ENCODE data around the gene WDR13. TPM values are rescaled to one million over a fixed set of nuclear protein-coding genes. Genes with fewer than 3 reads are reported as not detected.

WDR13 gene
- total RNA-seq, 4 donors from 2014 or later, result 108 to 182 (median 139) TPM

DNA sequence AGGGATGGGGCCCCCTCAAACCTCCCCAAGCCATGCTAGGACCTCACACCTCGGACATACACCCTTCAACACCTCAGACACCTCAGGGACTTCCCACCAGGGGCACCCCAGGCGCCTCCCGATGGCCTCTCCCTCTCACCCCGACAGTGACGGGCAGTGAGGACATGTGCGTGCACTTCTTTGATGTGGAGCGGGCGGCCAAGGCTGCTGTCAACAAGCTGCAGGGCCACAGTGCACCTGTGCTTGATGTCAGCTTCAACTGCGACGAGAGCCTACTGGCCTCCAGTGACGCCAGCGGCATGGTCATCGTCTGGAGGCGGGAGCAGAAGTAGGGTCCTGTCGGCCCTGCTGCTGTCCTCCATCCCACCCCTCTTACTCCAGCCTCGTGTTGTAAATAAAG is 7.4 kb downstream of the WDR13 start:
- peaks cover 0 to 59% of the 10 kb centered on the region in 2 donors for H3K36me3 ChIP-seq
- no peak for ATAC-seq
- no peaks in the 10 kb centered on the region for H3K4me1 ChIP-seq
- no peak overlapping the region for H3K4me3 ChIP-seq
- WGBS, 2 donors (ENCODE audit: low coverage in 1 of 2), result no CpG with 5 or more reads among the region's 16 CpGs
- H3K27ac ChIP-seq, result no peak overlapping the region
- no peaks in the 10 kb centered on the region for H3K9me3 ChIP-seq
- TF ChIP-seq, protein P1, sequence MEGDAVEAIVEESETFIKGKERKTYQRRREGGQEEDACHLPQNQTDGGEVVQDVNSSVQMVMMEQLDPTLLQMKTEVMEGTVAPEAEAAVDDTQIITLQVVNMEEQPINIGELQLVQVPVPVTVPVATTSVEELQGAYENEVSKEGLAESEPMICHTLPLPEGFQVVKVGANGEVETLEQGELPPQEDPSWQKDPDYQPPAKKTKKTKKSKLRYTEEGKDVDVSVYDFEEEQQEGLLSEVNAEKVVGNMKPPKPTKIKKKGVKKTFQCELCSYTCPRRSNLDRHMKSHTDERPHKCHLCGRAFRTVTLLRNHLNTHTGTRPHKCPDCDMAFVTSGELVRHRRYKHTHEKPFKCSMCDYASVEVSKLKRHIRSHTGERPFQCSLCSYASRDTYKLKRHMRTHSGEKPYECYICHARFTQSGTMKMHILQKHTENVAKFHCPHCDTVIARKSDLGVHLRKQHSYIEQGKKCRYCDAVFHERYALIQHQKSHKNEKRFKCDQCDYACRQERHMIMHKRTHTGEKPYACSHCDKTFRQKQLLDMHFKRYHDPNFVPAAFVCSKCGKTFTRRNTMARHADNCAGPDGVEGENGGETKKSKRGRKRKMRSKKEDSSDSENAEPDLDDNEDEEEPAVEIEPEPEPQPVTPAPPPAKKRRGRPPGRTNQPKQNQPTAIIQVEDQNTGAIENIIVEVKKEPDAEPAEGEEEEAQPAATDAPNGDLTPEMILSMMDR (IDR thresholded peaks at IDR 0.05), result no peak
- TF ChIP-seq POLR2A (IDR thresholded peaks at IDR 0.05) (no peak), EP300 (IDR thresholded peaks at IDR 0.05) (no peak), POLR2AphosphoS5 (IDR thresholded peaks at IDR 0.05) (no peak)
- no peaks in the 10 kb centered on the region for H3K27me3 ChIP-seq

DNA sequence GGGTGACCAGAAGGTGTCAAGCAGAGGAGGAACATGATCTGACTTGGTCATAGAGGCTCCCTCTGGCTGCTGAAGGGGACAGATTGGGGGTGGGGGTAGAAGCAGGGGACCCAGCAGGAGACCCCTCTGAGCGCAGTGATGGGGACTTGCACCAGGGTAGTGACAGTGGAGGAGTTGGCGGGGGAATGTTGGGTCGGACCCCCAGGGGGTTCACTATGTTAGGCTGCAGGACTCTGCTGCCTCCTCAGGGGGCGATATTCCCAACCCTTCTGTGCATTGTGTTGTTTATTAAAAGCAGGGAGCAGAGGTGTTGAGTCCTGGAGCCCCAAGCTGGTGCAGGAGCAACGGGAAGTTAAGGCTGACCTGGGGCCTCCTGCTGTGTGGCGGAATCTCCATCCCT is 8.8 kb downstream of the WDR13 start:
- 100% methylated on average over 1 of the region's 6 CpGs; no CpG with 5 or more reads in 1 of the 2 donors for WGBS, 2 donors (ENCODE audit: low coverage in 1 of 2)
- Histone ChIP-seq H3K27me3 (no peaks in the 10 kb centered on the region), H3K36me3 (peaks cover 0 to 45% of the 10 kb centered on the region in 2 donors), H3K4me1 (no peaks in the 10 kb centered on the region), H3K9me3 (no peaks in the 10 kb centered on the region), H3K4me3 (no peak overlapping the region), H3K27ac (no peak overlapping the region)
- ATAC-seq, result no peak
- TF ChIP-seq EP300 (IDR thresholded peaks at IDR 0.05), result no peak
- TF ChIP-seq, protein P1 (IDR thresholded peaks at IDR 0.05), result no peak
- TF ChIP-seq POLR2A (IDR thresholded peaks at IDR 0.05), result no peak

DNA sequence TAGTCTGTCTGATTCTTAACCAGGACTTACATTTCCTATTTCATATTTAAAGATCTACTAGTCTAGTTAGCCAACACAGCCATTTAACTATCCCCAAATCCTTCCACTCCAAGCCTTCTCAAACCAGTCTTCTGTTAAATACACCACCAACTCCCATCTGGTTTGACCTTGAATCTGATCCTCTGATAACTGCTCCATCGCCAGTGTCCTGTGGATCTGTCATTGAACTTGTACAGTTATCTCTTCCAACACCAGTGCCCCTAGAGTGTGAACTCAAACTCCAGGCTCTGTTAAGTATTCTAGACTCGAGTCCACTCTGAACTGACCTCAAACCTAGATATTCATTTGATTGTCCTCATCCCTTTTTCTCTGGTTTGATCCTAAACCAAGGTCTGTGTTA is 14.4 kb downstream of the WDR13 start:
- Histone ChIP-seq H3K36me3 (no peaks in the 10 kb centered on the region), H3K27ac (no peak overlapping the region), H3K9me3 (no peaks in the 10 kb centered on the region), H3K4me1 (no peaks in the 10 kb centered on the region), H3K4me3 (no peak overlapping the region), H3K27me3 (no peaks in the 10 kb centered on the region)
- ATAC-seq, result no peak
- TF ChIP-seq POLR2A (IDR thresholded peaks at IDR 0.05) (no peak), POLR2AphosphoS5 (IDR thresholded peaks at IDR 0.05) (no peak), EP300 (IDR thresholded peaks at IDR 0.05) (no peak)
- TF ChIP-seq, protein P1 (IDR thresholded peaks at IDR 0.05), result no peak
- WGBS, 2 donors (ENCODE audit: low coverage in 1 of 2), result 51 to 67% methylated on average over 1 to 2 of the region's 2 CpGs

DNA sequence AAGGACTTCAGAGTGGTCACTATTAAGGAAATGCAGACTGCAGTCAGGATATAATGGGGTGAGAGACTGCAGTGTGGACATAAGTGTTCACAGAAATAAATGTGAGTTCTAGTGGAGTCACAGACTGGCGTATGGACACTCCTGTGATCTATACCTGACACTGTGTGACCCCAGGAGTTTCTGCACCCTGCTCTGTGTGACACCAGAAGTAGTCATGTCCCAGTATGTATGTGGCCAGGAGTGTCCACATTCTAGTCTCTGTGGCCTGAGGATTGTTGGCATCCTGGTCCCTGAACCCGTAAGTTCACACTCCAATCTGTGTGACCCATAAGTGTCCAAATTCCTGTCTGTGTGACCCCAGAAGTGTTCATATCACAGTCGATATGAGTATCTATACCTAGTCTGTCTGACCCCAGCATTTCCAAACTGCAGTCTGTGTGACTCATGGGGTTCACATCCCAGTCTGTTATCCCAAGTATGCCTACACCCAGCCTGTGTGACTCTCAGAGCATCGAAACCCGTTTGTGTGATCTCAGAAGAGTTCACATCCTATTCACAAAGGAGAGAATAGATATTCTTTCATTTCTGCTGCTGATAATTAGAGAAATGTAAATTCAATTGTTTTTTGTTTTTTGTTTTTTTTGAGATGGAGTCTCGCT is 16.3 kb downstream of the WDR13 start:
- Histone ChIP-seq H3K27me3 (no peaks in the 10 kb centered on the region), H3K4me3 (no peak overlapping the region), H3K4me1 (no peaks in the 10 kb centered on the region), H3K36me3 (no peaks in the 10 kb centered on the region), H3K9me3 (no peaks in the 10 kb centered on the region), H3K27ac (no peak overlapping the region)
- no peak for ATAC-seq
- 70 to 81% methylated on average over 2 to 4 of the region's 6 CpGs for whole genome bisulfite sequencing, 2 donors (ENCODE audit: low coverage in 1 of 2)
- TF ChIP-seq POLR2AphosphoS5 (IDR thresholded peaks at IDR 0.05) (no peak), POLR2A (IDR thresholded peaks at IDR 0.05) (no peak), EP300 (IDR thresholded peaks at IDR 0.05) (no peak)
- TF ChIP-seq, protein P1 (IDR thresholded peaks at IDR 0.05), result no peak

DNA sequence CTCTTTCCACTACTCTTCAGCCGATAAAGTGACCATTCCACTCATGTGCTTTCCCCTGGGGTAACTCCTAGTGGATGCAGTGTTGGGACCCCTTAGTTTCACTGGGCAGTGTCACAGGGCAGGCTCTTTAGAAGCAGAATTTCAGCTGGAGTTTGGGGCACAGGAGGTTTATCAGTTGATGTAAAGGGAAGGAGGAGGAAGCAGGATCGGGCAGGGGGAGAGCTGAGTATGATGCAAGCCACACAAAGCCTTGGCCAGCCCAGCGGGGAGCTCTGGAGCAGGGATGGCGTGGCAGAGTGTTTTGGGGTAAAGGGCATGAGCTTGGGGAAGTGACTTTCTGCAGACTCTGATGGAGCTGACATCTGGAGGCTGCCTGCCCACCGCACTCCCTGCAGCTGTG is 19.3 kb downstream of the WDR13 start:
- TF ChIP-seq EP300 (IDR thresholded peaks at IDR 0.05) (no peak), POLR2A (IDR thresholded peaks at IDR 0.05) (no peak)
- H3K4me1 ChIP-seq, result no peaks in the 10 kb centered on the region
- ATAC-seq, result no peak
- WGBS, 2 donors (ENCODE audit: low coverage in 1 of 2), result 60 to 80% methylated on average over 1 to 2 of the region's 5 CpGs
- no peaks in the 10 kb centered on the region for H3K9me3 ChIP-seq
- H3K4me3 ChIP-seq, result no peak overlapping the region
- no peaks in the 10 kb centered on the region for H3K27me3 ChIP-seq
- H3K36me3 ChIP-seq, result no peaks in the 10 kb centered on the region
- H3K27ac ChIP-seq, result no peak overlapping the region
